Jurkat, Clone E6-1 (cell line): ENCODE data around the gene ITPR1.

Source experiments
- DNase-seq: peaks from one replicate; pipeline ENCODE4 v3.0.0-alpha.2; 2011; ENCODE audit warnings: low read depth, low spot score
- H3K4me3 ChIP-seq: 2 replicates; pipeline ENCODE4 v1.5.1; 2011; ENCODE audit warnings: mild to moderate bottlenecking, low read length, control low read depth, moderate library complexity

Gene ITPR1

DNA sequence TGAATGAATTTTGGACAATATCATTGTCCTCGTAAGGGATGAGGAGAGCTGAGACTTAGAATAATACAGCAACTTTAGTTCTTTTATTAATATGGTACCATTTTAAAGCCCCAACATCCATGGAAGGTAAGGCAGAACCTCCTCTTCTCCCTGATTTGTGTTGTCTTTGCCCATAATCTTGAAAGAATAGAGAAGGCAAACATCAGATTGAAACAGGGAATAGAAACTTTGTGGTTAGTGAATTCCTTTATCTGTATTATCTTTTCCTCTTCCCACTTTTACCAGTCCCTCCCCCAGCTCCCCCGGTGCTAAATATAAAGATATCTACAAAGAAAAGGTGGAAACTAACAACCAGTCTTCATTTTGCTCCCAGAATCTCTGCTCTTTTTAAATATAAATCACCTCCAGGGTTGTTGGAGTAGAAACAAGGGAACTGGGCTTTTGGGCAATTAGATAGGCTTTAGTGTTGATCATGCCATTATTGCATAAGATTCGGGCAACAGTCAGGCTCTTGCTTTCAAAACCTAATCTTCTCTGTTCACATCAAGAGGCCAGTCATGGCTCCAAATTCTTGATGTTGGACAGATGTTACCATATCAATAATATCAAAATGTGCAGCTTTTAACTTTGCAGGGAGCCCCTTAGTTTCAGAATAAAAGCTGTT is 32.5 kb downstream of the ITPR1 start:
- no peak overlapping the region for H3K4me3 ChIP-seq
- DNase-seq: no peak

GRCh38 chr3:4528320-4528719 is 35.2 kb downstream of the ITPR1 start:
- DNase-seq: no peak
- H3K4me3 ChIP-seq: no peak overlapping the region

DNA sequence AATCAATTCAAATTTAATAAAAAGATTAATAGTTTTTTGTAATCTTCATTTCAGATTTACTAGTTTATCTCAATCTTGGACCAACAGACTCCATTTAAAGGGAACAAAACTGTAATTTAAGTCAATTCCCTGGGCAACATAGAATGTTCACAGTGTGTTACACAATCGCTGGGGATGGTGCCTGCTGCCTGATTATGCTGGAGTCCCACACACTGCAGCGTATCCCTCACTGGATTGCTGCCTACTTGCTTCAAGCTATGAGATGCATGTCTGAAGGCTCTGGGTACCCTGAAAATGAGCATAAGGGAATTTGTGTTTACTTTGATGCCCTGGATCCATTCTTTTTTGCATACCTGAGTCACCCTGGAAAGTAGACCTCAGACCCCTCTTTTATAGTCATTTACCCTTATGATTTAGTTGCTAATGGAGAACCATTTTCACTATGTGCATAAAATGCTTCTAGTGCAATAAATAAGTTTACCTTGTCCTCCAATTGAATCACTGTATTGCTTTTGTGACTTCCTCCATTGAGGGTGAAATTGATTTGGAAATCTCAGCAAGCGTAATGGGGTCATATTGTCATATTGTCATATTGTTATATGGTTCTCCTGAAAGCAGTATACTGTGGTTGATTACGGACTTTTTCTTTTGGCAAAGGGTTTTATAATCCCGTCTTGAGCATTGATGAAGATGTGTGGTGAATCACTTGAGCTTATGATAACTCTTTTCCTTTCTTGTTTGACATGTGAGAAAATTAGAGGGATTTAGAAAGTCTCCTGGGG is 35.9 kb downstream of the ITPR1 start:
- no peak overlapping the region for H3K4me3 ChIP-seq
- DNase-seq: no peak

GRCh38 chr3:4529876-4530588 is 36.9 kb downstream of the ITPR1 start:
- DNase-seq: no peak
- no peak overlapping the region for H3K4me3 ChIP-seq

GRCh38 chr3:4531478-4532025 is 38.4 kb downstream of the ITPR1 start:
- no peak for DNase-seq

GRCh38 chr3:4532535-4533112 is 39.5 kb downstream of the ITPR1 start:
- no peak for DNase-seq
- no peak overlapping the region for H3K4me3 ChIP-seq

More at GRCh38 chr3:4531478-4532025, 38.4 kb downstream of the ITPR1 start:
- H3K4me3 ChIP-seq: no peak overlapping the region

DNA sequence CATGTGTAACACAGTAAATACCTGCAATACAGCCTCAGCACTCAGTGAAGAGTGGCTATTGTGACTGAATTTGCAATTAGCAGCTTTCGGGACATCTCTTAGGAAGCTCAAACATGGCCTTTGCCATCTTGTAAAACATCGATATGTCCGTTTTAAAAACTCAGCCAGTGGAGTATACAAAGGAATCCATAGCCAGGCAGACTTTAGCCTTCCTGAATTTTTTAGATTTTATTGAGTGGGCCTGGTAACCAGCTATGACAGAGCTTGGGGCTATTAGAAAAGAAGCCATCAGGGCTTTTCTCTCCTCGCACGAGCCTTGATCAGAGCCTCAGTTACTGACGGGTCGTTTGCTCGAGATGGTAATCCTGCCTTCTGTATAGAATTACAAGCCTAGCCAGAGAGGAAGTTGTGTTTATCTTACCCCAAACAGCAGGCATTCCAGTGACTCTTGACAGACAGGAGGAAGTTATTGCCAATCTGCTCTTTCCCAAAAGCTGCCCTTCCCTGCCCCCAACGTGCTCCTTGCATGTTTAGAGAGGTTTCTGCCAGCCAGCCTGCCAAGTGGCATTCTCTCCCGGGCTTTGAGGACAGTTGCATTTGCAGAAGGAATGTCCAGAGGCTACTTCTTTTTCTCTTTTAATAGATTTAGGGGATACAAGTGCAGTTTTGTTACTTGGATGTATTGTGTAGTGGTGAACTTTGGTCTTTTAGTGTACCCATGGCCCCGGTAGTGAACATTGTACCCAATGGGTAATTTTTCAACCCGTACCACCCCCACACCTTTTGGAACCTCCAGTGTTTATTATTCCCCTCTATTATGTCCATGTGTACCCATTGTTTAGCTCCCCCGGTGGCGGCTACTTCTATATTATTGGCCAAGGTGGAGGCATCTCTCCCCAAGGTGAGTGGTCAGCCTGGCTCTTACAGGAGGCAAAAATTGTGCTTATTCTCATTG is 40.6 kb downstream of the ITPR1 start:
- no peak overlapping the region for H3K4me3 ChIP-seq
- no peak for DNase-seq

GRCh38 chr3:4534906-4535305 is 41.8 kb downstream of the ITPR1 start:
- no peak for DNase-seq
- H3K4me3 ChIP-seq: no peak overlapping the region

DNA sequence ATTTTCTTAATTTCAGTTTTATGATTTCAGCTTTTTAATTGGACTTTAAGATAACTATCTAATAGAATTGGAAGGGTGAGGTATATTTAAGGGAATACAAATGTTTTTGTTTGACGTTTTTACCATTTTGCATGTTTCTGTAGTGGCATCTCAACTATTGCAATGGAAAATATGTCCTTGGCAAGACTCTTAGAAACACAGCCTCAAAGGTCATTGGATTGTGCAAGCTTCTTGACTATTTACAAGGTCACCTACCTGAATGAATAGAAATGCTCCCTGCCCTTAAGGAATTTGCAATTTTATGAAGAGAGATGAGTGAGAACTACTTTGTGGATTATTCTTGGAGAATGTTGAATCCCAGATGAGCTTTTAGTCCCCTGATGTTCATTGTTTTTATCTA is 43.1 kb downstream of the ITPR1 start:
- no peak overlapping the region for H3K4me3 ChIP-seq
- no peak for DNase-seq

- no peak for DNase-seq
- no peak overlapping the region for H3K4me3 ChIP-seq
Measured at GRCh38 chr3:4540267-4540666, 47.1 kb downstream of the ITPR1 start.

GRCh38 chr3:4543110-4543509 is 50.0 kb downstream of the ITPR1 start:
- DNase-seq: no peak
- no peak overlapping the region for H3K4me3 ChIP-seq

- H3K4me3 ChIP-seq: no peak overlapping the region
- DNase-seq: no peak
Measured at GRCh38 chr3:4546346-4547178, 53.4 kb downstream of the ITPR1 start.

DNA sequence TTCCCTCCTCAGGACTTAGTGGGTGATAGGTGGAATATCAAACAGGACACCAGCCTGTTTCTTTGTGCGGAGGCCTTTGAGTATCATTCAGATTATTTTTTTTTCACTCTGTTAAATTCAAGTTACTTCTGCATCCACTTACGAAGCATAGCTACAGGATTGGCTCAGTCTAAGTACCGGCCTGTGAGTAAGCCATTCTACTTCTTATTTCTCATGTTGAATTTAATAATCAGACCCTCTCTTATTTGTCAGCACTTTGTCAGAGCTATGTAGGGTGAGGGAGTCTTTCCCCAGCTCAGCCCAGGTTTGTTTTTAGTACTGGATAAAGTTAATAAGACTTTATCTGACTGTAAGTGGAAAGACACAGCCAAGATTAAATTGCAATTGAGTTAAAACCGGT is 54.7 kb downstream of the ITPR1 start:
- no peak for DNase-seq
- H3K4me3 ChIP-seq: no peak overlapping the region

DNA sequence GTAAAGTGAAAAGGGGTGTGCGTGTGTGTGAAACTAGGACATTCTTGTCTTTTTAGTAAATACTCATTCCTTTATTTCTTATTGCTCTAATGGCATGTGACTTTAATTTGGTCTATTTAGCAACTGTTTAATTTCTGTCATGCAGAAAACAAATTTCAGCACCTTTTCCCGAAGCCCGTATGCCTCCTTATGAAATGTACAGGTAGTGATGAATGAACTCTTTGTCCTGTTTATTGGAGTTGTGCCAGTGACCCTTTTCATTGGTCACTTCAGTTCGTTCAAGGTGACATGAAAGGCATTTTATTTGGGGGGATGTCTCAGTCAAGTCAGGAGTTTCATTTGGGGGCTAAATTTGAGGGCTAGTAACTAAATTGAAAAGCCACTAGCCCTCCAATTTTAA is 55.2 kb downstream of the ITPR1 start:
- no peak overlapping the region for H3K4me3 ChIP-seq
- no peak for DNase-seq

DNA sequence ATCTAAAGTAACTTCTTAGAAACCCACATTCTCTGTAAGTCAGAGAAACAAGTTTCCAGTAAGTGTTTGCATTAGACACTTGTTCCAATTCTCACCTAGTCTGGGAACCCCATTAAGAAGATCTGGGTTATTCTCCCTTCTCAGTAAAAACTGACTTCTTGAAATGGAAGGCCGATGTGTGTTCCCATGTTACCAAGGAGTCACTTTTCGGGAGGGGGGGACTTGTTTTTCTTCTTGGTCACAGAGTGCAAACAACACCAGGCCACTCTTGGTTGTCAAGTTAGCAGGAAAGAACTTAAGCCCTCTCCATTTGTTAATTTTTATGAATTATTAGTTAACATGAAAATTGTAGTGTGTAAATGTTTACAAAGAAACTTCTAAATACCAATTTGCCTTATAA is 55.6 kb downstream of the ITPR1 start:
- DNase-seq: no peak
- H3K4me3 ChIP-seq: no peak overlapping the region

DNA sequence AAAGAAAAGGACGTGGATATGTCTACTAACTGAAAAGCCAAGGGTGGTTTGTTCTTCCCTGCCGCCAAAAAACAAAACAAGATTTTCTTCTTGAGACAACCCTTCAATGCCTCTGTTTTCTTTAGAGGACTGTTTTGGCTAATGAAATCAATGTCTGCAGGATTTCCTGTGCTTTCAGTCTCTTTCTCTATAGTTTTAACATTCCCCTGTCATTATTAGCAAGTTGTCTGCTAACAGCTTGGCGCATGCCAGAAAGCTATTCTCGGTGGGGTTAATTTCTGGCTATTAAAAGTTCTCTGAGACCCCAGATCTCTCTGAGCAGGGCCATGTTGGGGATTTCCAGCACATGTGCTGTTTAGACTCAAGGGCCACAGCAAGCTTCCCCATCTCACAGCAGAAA is 56.7 kb downstream of the ITPR1 start:
- H3K4me3 ChIP-seq: no peak overlapping the region
- no peak for DNase-seq

- no peak for DNase-seq
- H3K4me3 ChIP-seq: no peak overlapping the region
Measured at GRCh38 chr3:4551051-4551711, 58.0 kb downstream of the ITPR1 start.
